ENCODE data around the gene STARD3NL.
"Not testable (repeated sequence)": the region's sequence is repeated elsewhere in the genome, so short reads cannot be mapped to it uniquely, and the experiment has no call there.

The STARD3NL gene

GRCh38 chr7:38269704-38270346 lies 91.8 kb downstream of the STARD3NL start:
- DNase-seq (ENCODE audit: low read depth): not testable (repeated sequence)

GRCh38 chr7:38270405-38270804 lies 92.4 kb downstream of the STARD3NL start:
- DNase-seq (ENCODE audit: low read depth): not testable (repeated sequence)

GRCh38 chr7:38273286-38273995 lies 95.4 kb downstream of the STARD3NL start, which contains the start of gene TARP:
TSS of gene TARP (minus strand) at chr7:38273636.
- DNase-seq (ENCODE audit: low read depth): no peak

GRCh38 chr7:38274486-38274885 lies 96.4 kb downstream of the STARD3NL start:
- no peak for DNase-seq (ENCODE audit: low read depth)

GRCh38 chr7:38274927-38275620 lies 97.0 kb downstream of the STARD3NL start:
- no peak for DNase-seq (ENCODE audit: low read depth)

- DNase-seq (ENCODE audit: low read depth): no peak
Observed at GRCh38 chr7:38276096-38276877, 98.2 kb downstream of the STARD3NL start.

- no peak for DNase-seq (ENCODE audit: low read depth)
Observed at GRCh38 chr7:38280000-38280399, 102.0 kb downstream of the STARD3NL start.

All from stimulated activated CD8-positive, alpha-beta memory T cell treated with anti-CD3 and anti-CD28 coated beads, Interleukin-15, amount 100 ng/mL, for 24 hours (primary cell).